K562 (cell line): ENCODE measurements around the gene CMIP. TPM values are rescaled to one million over a fixed set of nuclear protein-coding genes. Genes with fewer than 3 reads are reported as not detected.

Experiments
- ATAC-seq: fragments of 200-7000 bp; cut with Tn5 transposase; 3 replicates; pipeline ENCODE4 v1.9.1; 2020; ENCODE audit warnings: moderate library complexity
- BruUV-seq: library from RNA; stranded (reverse); fragments of 400-500 nt; replicated peaks from 2 replicates; lab custom pipeline; 2021; lab: Mats Ljungman, UMichigan
- CTCF ChIA-PET: fragments of 300-600 bp; formaldehyde crosslinking; extraction: SDS; loops from one replicate; lab custom pipeline; 2021; ENCODE audit warnings: low intra/inter-chr PET ratio; lab: Yijun Ruan, JAX
- POLR2A ChIA-PET: fragments of 300-600, 350-650 bp; sonication (Branson Sonifier 250); formaldehyde crosslinking; extraction: SDS; loops from one replicate; lab custom pipeline; 2021; ENCODE audit warnings: antibody characterized with exemption, inconsistent platforms; lab: Yijun Ruan, JAX
- DNase-seq, 4 experiments: peaks; one replicate each; pipeline versions ENCODE4 v3.0.0 to v3.0.0-alpha.2; 2011 to 2018; ENCODE audit warnings: low spot score in 3 of 4, mixed read lengths in 3 of 4; ENCODE audit errors: extremely low read depth in 1 of 4
- FAIRE-seq: peaks from 2 replicates; lab custom pipeline; 2011; peaks lifted over from hg19 to GRCh38; lab: Jason Lieb, UNC
- H2AFZ ChIP-seq: 2 replicates; pipeline ENCODE4 v1.6.0; 2011; ENCODE audit warnings: low read depth, low read length, control low read depth, inconsistent platforms
- H3K27ac ChIP-seq: fragments of 200-600 bp; 3 replicates; pipeline ENCODE4 v1.8.0; 2011; ENCODE audit warnings: low read depth, mild to moderate bottlenecking, control low read depth, inconsistent platforms, low read length, moderate library complexity, mixed read lengths; ENCODE audit errors: extremely low read depth
- H3K27me3 ChIP-seq, 2 experiments: fragments of 300-600 bp in 1 of 2; 2 replicates in 1 of 2; 3 replicates in 1 of 2; pipeline versions ENCODE4 v1.6.0 to v1.8.0; 2011; ENCODE audit warnings: inconsistent platforms in 2 of 2, low read length in 2 of 2, mild to moderate bottlenecking in 1 of 2, mixed read lengths in 1 of 2, moderate library complexity in 1 of 2; ENCODE audit not compliant: control insufficient read depth in 2 of 2, insufficient read depth in 2 of 2
- H3K36me3 ChIP-seq: fragments of 300-600 bp; 3 replicates; pipeline ENCODE4 v1.8.0; 2011; ENCODE audit warnings: mild to moderate bottlenecking, low read length, inconsistent platforms; ENCODE audit not compliant: control insufficient read depth, insufficient read depth
- H3K4me1 ChIP-seq, 2 experiments: fragments of 200-600 bp in 1 of 2; replicated peaks in 1 of 2; 2 replicates in 1 of 2; 3 replicates in 1 of 2; pipeline versions ENCODE4 v1.5.1 to v1.8.0; 2011; ENCODE audit warnings: inconsistent platforms in 2 of 2, low read length in 2 of 2, mild to moderate bottlenecking in 1 of 2, mixed read lengths in 1 of 2, moderate library complexity in 1 of 2; ENCODE audit not compliant: control insufficient read depth in 2 of 2, insufficient read depth in 2 of 2
- H3K4me2 ChIP-seq: 2 replicates; pipeline ENCODE4 v1.6.1; 2011; ENCODE audit warnings: low read length, control low read depth, inconsistent platforms, mixed read lengths; ENCODE audit not compliant: insufficient read depth
- H3K4me3 ChIP-seq: fragments of 200-600 bp; sonication (generic), shearing (Covaris generic); 2 replicates; pipeline ENCODE4 v1.5.1; 2016; ENCODE audit warnings: control low read depth, inconsistent platforms
- H3K79me2 ChIP-seq: fragments of 200-600 bp; 3 replicates; pipeline ENCODE4 v1.8.0; 2011; ENCODE audit warnings: low read length, inconsistent platforms; ENCODE audit not compliant: control insufficient read depth, insufficient read depth
- H3K9ac ChIP-seq, 2 experiments: 2 replicates each; pipeline versions ENCODE4 v1.6.0 to v1.6.1; 2011; ENCODE audit warnings: low read depth in 2 of 2, low read length in 2 of 2, control low read depth in 1 of 2, inconsistent platforms in 1 of 2, mild to moderate bottlenecking in 1 of 2, mixed read lengths in 1 of 2; ENCODE audit not compliant: insufficient read depth in 1 of 2
- H3K9me1 ChIP-seq: one replicate; pipeline ENCODE4 v1.6.0; 2011; ENCODE audit warnings: inconsistent platforms, mild to moderate bottlenecking, low read length, moderate library complexity; ENCODE audit not compliant: control insufficient read depth, insufficient read depth
- H3K9me3 ChIP-seq: replicated peaks from 2 replicates; pipeline ENCODE4 v1.5.1; 2011; ENCODE audit warnings: low read depth, low read length, inconsistent platforms; ENCODE audit not compliant: control insufficient read depth, insufficient read depth
- H4K20me1 ChIP-seq: replicated peaks from 2 replicates; pipeline ENCODE4 v1.6.1; 2011; ENCODE audit warnings: low read length, inconsistent platforms, mixed read lengths; ENCODE audit not compliant: control insufficient read depth, insufficient read depth
- ARID1B ChIP-seq: fragments of 450-650 bp; IDR thresholded peaks from 2 replicates; pipeline ENCODE4 v1.6.1; 2016; ENCODE audit warnings: antibody characterized with exemption, mild to moderate bottlenecking, inconsistent platforms
- ARID2 ChIP-seq: fragments of 450-650 bp; IDR thresholded peaks from 2 replicates; pipeline ENCODE4 v1.6.1; 2017; ENCODE audit warnings: antibody characterized with exemption, mild to moderate bottlenecking
- FOXA3 ChIP-seq, 2 experiments: fragments of 450-650 bp in 1 of 2; sonication (generic) in 1 of 2; formaldehyde crosslinking; IDR thresholded peaks in 1 of 2; conservative IDR thresholded peaks in 1 of 2; 2 replicates each; pipeline versions ENCODE4 v1.4.0 to v1.8.0; 2020 to 2022; ENCODE audit warnings: mild to moderate bottlenecking in 2 of 2, missing genetic modification reagents in 1 of 2
- MEF2A ChIP-seq: IDR thresholded peaks from 2 replicates; pipeline ENCODE4 v1.6.1; 2011; ENCODE audit warnings: low read depth, mild to moderate bottlenecking, low read length, moderate library complexity; ENCODE audit not compliant: control insufficient read depth
- PRPF4 ChIP-seq: fragments of 200-400 bp; formaldehyde crosslinking; IDR thresholded peaks from one replicate; pipeline ENCODE4 v1.6.1; 2017; ENCODE audit warnings: low read length, low read depth, mild to moderate bottlenecking; ENCODE audit not compliant: insufficient read depth, poor library complexity, severe bottlenecking
- RBBP5 ChIP-seq: fragments of 200-600 bp; sonication (generic); IDR thresholded peaks from 2 replicates; pipeline ENCODE4 v1.6.1; 2012; ENCODE audit warnings: borderline replicate concordance, mild to moderate bottlenecking, low read length, control low read depth, inconsistent platforms; ENCODE audit not compliant: insufficient read depth, poor library complexity, severe bottlenecking
- ZBTB34 ChIP-seq: fragments of 250-450 bp; sonication (Bioruptor Pico); IDR thresholded peaks from 2 replicates; pipeline ENCODE4 v1.8.0; 2021; ENCODE audit warnings: mild to moderate bottlenecking, moderate library complexity
- ZBTB8A ChIP-seq: fragments of 450-650 bp; IDR thresholded peaks from 2 replicates; pipeline ENCODE4 v1.6.1; 2018; ENCODE audit warnings: mild to moderate bottlenecking, moderate library complexity; ENCODE audit not compliant: partially characterized antibody
- ZMIZ1 ChIP-seq, 2 experiments: fragments of 150-350 bp in 1 of 2; IDR thresholded peaks; 2 replicates each; pipeline ENCODE4 v1.6.1; 2012 to 2016; ENCODE audit warnings: low read depth in 2 of 2, low read length in 2 of 2, mild to moderate bottlenecking in 1 of 2, moderate library complexity in 1 of 2
- ZNF699 ChIP-seq: fragments of 250-450 bp; sonication (Bioruptor Pico); IDR thresholded peaks from 2 replicates; pipeline ENCODE4 v1.8.0; 2021; ENCODE audit warnings: mild to moderate bottlenecking, moderate library complexity; ENCODE audit not compliant: insufficient replicate concordance
- WGBS: fragments of 100-300 bp; shearing (Covaris generic); methylation state at CpG from one replicate; pipeline ENCODE4 v1.1.6; 2016; ENCODE audit warnings: low coverage, mixed read lengths; ENCODE audit not compliant: insufficient coverage; ENCODE audit errors: missing lambda C conversion rate; 5-methylcytosine and 5-hydroxymethylcytosine counted together
- in situ Hi-C: fragments of 300-500 bp; cut with MboI; formaldehyde crosslinking; loops from 4 replicates; pipeline ENCODE4 v1.15.0; 2018; ENCODE audit warnings: inconsistent platforms, mixed read lengths
- intact Hi-C: fragments of 100-400 bp; cut with micrococcal nuclease; formaldehyde crosslinking; loops from 2 replicates; pipeline ENCODE4 v1.14.2; 2022
- polyA plus RNA-seq, 8 experiments: library from polyadenylated mRNA; depleted of rRNA in 4 of 8; stranded (reverse) in 5 of 8; unstranded in 3 of 8; fragments of >200 nt; fragmentation: Nextera tagmentation in 2 of 8; fragmentation: Illumina TruSeq in 1 of 8; extraction: Ambion mirVana in 2 of 8; extraction: Trizol in 1 of 8; gene quantifications; 2 replicates each; pipeline versions ENCODE4 v1.2.1 to v1.2.3, GENCODE V29; 2011 to 2014; ENCODE audit warnings: inconsistent platforms in 1 of 8, missing spikeins in 1 of 8
- total RNA-seq, 7 experiments: library from RNA; depleted of rRNA in 6 of 7; stranded (reverse); fragments of >200 nt in 6 of 7; fragmentation: Illumina TruSeq in 2 of 7; extraction: Trizol in 2 of 7; gene quantifications; 2 replicates each; pipeline versions ENCODE4 v1.2.1 to v1.2.3, GENCODE V29; 2011 to 2021; ENCODE audit warnings: low replicate concordance in 1 of 7

Gene CMIP
- total and polyA plus RNA-seq, 9 of the 15 experiments (the other 6 are each of a cell fraction or from before 2014, with no cell fraction given): 0.94 to 82.5 (median 10.3) TPM

- H4K20me1 ChIP-seq: peaks cover 5% of the 10 kb centered on the region; the same call in 1 of the 2 replicates
- H2AFZ ChIP-seq: no peak overlapping the region
- in situ Hi-C loops (no loop called here), intact Hi-C loops (no loop called here)
- H3K36me3 ChIP-seq: peaks cover 63% of the 10 kb centered on the region
- no peak overlapping the region for H3K27ac ChIP-seq
- CTCF ChIA-PET: interaction anchor here (0.5 kb wide), 1 partner anchor 17 kb away, joined by 3 read pairs; no protein-coding TSS in a partner anchor
- H3K4me1 ChIP-seq: peaks cover 33 to 37% of the 10 kb centered on the region in 2 experiments
- no peaks in the 10 kb centered on the region for H3K27me3 ChIP-seq
- POLR2A ChIA-PET: interaction anchor here (0.7 to 1.4 kb wide), 2 partner anchors 22 to 61 kb away, joined by 4 read pairs; no protein-coding TSS in a partner anchor
- 89% methylated on average over 1 of the region's 1 CpG for WGBS
- ATAC-seq (no peak), FAIRE-seq (no peak), DNase-seq (no peak)
- no TSS peak for BruUV-seq
- TF ChIP-seq FOXA3 (CRISPR knock-in tag; conservative IDR thresholded peaks at IDR 0.05 in 1 of 2, IDR thresholded peaks at IDR 0.05 in 1 of 2) (no peak), MEF2A (no peak), ARID2 (no peak), ZNF699 (CRISPR knock-in tag) (no peak), ARID1B (no peak), ZMIZ1 (IDR thresholded peaks at IDR 0.05; ENCODE audit: low read depth in 2 of 2, low read length in 2 of 2) (no peak), ZBTB34 (no peak), PRPF4 (no peak), ZBTB8A (no peak), RBBP5 (no peak)
- H3K9me1 ChIP-seq: no peaks in the 10 kb centered on the region
- no peak overlapping the region for H3K9ac ChIP-seq
- H3K79me2 ChIP-seq: peaks cover 37% of the 10 kb centered on the region
- no peaks in the 10 kb centered on the region for H3K9me3 ChIP-seq
- H3K4me3 ChIP-seq: no peak overlapping the region
- H3K4me2 ChIP-seq: no peak overlapping the region
Measured at GRCh38 chr16:81654346-81654745, 209.7 kb downstream of the CMIP start.
